HepG2 (cell line): Measurements from ENCODE around the gene USF1. TPM values are rescaled to one million over a fixed set of nuclear protein-coding genes. Genes with fewer than 3 reads are reported as not detected.

Source experiments
- DMTF1 ChIP-seq: sonication (generic); formaldehyde crosslinking; IDR thresholded peaks from 2 replicates; pipeline ENCODE4 v1.4.0; 2020; ENCODE audit warnings: mild to moderate bottlenecking, missing genetic modification reagents
- HHEX ChIP-seq: IDR thresholded peaks from 2 replicates; pipeline ENCODE4 v1.6.1; 2016; ENCODE audit warnings: control low read depth
- MEF2D ChIP-seq: sonication (generic); formaldehyde crosslinking; IDR thresholded peaks from 2 replicates; pipeline ENCODE4 v1.5.1; 2020; ENCODE audit warnings: mild to moderate bottlenecking, missing genetic modification reagents
- NFE2 ChIP-seq: sonication (generic); formaldehyde crosslinking; IDR thresholded peaks from 2 replicates; pipeline ENCODE4 v1.4.0; 2020; ENCODE audit warnings: missing genetic modification reagents
- NFYB ChIP-seq: sonication (generic); formaldehyde crosslinking; IDR thresholded peaks from 2 replicates; pipeline ENCODE4 v1.4.0; 2020; ENCODE audit warnings: missing genetic modification reagents
- PAXIP1 ChIP-seq: sonication (generic); formaldehyde crosslinking; conservative IDR thresholded peaks from 2 replicates; pipeline ENCODE4 v1.4.0; 2020; ENCODE audit warnings: mild to moderate bottlenecking, missing genetic modification reagents, moderate library complexity
- PHF21A ChIP-seq: sonication (generic); formaldehyde crosslinking; IDR thresholded peaks from 2 replicates; pipeline ENCODE4 v1.5.0; 2020; ENCODE audit warnings: mild to moderate bottlenecking, missing genetic modification reagents
- TCF7 ChIP-seq: sonication (generic); IDR thresholded peaks from 2 replicates; pipeline ENCODE4 v1.6.1; 2016; ENCODE audit warnings: antibody characterized with exemption, low read depth
- U2AF2 ChIP-seq: fragments of 200-400 bp; formaldehyde crosslinking; IDR thresholded peaks from 2 replicates; pipeline ENCODE4 v1.6.1; 2017; ENCODE audit warnings: low read depth, mild to moderate bottlenecking, low read length
- ZSCAN5A ChIP-seq: sonication (generic); formaldehyde crosslinking; IDR thresholded peaks from 2 replicates; pipeline ENCODE4 v1.8.0; 2022; ENCODE audit warnings: mild to moderate bottlenecking, missing genetic modification reagents, borderline replicate concordance
- polyA plus RNA-seq, 8 experiments: library from polyadenylated mRNA; depleted of rRNA in 3 of 8; stranded (reverse) in 7 of 8; unstranded in 1 of 8; fragments of >200 nt; fragmentation: Illumina TruSeq in 4 of 8; extraction: Trizol in 4 of 8; gene quantifications; 2 replicates each; pipeline versions ENCODE4 v1.2.1 to v1.2.3, GENCODE V29; 2011 to 2016; ENCODE audit warnings: low read depth in 4 of 8, missing spikeins in 1 of 8, mixed read lengths in 1 of 8; ENCODE audit not compliant: insufficient read depth in 1 of 8
- total RNA-seq, 5 experiments: library from RNA; depleted of rRNA; stranded (reverse); fragments of >200 nt; fragmentation: Illumina TruSeq; extraction: Trizol; gene quantifications; 2 replicates each; pipeline ENCODE4 v1.2.3, GENCODE V29; 2016; ENCODE audit warnings: low read depth in 1 of 5
- TF ChIP-seq, protein P1 (sequence below): IDR thresholded peaks from 2 replicates; pipeline ENCODE4 v1.6.1; 2016; ENCODE audit warnings: mild to moderate bottlenecking, missing biosample characterization, missing genetic modification reagents
- TF ChIP-seq, protein P2 (sequence below): sonication (generic); formaldehyde crosslinking; IDR thresholded peaks from 2 replicates; pipeline ENCODE4 v1.4.0; 2020; ENCODE audit warnings: mild to moderate bottlenecking, missing genetic modification reagents
- TF ChIP-seq, protein P3 (sequence below): sonication (generic); formaldehyde crosslinking; IDR thresholded peaks from 2 replicates; pipeline ENCODE4 v1.5.1; 2020; ENCODE audit warnings: mild to moderate bottlenecking, missing genetic modification reagents

USF1 gene
- total and polyA plus RNA-seq, 2 of the 13 experiments (the other 11 are each of a cell fraction or from before 2014, with no cell fraction given) = 26.9 to 39.4 TPM

DNA sequence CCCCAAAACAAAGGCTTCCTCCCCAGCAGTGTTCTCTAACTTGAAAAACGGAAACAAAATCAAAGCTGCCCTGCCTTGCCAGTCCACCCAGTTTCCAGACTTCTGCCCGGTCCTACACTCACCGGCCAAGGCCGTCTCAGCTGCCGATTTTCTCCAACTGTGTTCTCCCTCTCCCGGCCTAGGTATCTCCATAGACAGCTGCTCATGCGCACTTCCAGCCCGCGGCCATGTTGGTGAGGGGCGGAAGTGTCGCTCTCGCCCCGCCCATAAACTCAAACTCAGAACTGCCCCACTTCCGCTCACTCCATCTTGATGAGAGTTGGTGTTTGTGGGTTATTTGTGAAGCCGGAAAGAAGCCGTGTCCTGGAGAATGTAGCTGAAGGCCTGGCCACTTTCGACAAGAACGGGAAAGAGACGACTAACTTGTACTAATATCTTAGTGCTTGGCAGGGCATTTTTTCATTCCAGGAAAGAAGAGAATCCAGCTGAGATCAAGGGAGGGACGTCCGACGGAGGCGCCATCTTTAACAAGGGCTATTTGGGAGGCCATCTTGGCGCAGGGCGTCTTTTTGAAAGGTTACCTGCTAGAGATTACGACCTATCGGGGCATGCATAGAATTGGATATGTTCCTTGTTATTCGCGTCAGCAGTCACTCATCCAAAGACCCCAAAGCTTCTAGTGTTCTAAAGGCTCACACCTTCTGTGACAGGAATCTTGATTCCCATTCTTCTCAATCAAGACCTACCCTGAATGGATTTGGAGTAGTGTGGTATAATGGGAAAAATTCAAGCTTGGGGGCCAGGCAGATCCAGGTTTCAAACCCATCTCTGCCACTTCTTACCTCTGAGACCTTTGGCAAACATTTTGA is at the start of gene USF1 (continued):
- TF ChIP-seq MEF2D (CRISPR knock-in tag) = no peak; the same call in 1 of the 2 replicates
- no peak for TF ChIP-seq HHEX
- TF ChIP-seq, protein P1, sequence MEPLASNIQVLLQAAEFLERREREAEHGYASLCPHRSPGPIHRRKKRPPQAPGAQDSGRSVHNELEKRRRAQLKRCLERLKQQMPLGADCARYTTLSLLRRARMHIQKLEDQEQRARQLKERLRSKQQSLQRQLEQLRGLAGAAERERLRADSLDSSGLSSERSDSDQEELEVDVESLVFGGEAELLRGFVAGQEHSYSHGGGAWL (CRISPR knock-in tag) = no peak
- 0 out of 2 replicates have a peak, but pooled peaks have one; percentile 17 for TF ChIP-seq ZSCAN5A (CRISPR knock-in tag)
- TF ChIP-seq NFYB = no peak
- TF ChIP-seq U2AF2 = no peak
- TF ChIP-seq, protein P2, sequence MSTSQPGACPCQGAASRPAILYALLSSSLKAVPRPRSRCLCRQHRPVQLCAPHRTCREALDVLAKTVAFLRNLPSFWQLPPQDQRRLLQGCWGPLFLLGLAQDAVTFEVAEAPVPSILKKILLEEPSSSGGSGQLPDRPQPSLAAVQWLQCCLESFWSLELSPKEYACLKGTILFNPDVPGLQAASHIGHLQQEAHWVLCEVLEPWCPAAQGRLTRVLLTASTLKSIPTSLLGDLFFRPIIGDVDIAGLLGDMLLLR (CRISPR knock-in tag) = peak; percentile 72; the same call in 1 of the 2 replicates
- peak; percentile 45 for TF ChIP-seq PAXIP1 (CRISPR knock-in tag)
- no peak for TF ChIP-seq NFE2 (CRISPR knock-in tag)
- peak; percentile 17; the same call in 1 of the 2 replicates for TF ChIP-seq TCF7
- TF ChIP-seq, protein P3, sequence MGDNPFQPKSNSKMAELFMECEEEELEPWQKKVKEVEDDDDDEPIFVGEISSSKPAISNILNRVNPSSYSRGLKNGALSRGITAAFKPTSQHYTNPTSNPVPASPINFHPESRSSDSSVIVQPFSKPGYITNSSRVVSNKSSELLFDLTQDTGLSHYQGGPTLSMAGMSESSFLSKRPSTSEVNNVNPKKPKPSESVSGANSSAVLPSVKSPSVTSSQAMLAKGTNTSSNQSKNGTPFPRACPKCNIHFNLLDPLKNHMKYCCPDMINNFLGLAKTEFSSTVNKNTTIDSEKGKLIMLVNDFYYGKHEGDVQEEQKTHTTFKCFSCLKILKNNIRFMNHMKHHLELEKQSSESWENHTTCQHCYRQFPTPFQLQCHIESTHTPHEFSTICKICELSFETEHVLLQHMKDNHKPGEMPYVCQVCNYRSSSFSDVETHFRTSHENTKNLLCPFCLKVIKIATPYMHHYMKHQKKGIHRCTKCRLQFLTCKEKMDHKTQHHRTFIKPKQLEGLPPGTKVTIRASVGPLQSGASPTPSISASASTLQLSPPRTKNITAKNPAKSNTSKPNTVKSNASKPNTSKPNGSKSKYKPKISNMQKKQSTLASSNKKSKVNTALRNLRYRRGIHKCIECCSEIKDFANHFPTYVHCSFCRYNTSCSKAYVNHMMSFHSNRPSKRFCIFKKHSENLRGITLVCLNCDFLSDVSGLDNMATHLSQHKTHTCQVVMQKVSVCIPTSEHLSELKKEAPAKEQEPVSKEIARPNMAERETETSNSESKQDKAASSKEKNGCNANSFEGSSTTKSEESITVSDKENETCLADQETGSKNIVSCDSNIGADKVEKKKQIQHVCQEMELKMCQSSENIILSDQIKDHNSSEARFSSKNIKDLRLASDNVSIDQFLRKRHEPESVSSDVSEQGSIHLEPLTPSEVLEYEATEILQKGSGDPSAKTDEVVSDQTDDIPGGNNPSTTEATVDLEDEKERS (CRISPR knock-in tag) = peak; percentile 98
- TF ChIP-seq DMTF1 (CRISPR knock-in tag) = 0 out of 2 replicates have a peak, but pooled peaks have one; percentile 34
- 0 out of 2 replicates have a peak, but pooled peaks have one; percentile 45 for TF ChIP-seq PHF21A (CRISPR knock-in tag)
